MCF 10A (cell line): ENCODE results near the gene APBB2. TPM values are rescaled to one million over a fixed set of nuclear protein-coding genes. Genes with fewer than 3 reads are reported as not detected.

ENCODE experiments used
- BruUV-seq: library from RNA; stranded (reverse); fragments of 400-500 nt; replicated peaks from 2 replicates; lab custom pipeline; 2021; lab: Mats Ljungman, UMichigan
- CTCF ChIA-PET: fragments of 300-600 bp; sonication (Branson Sonifier 250); formaldehyde crosslinking; extraction: SDS; loops from one replicate; lab custom pipeline; 2021; ENCODE audit warnings: antibody characterized with exemption, inconsistent platforms; lab: Yijun Ruan, JAX
- POLR2A ChIA-PET: fragments of 300-600, 350-650 bp; sonication (Branson Sonifier 250); formaldehyde crosslinking; extraction: SDS; loops from one replicate; lab custom pipeline; 2020; ENCODE audit warnings: antibody characterized with exemption, inconsistent platforms; lab: Yijun Ruan, JAX
- DNase-seq: peaks from one replicate; pipeline ENCODE4 v3.0.0-alpha.2; 2018; ENCODE audit not compliant: unreplicated experiment
- H3K27ac Mint-ChIP-seq: one replicate; pipeline ENCODE4 v1.8.0; 2022; ENCODE audit warnings: mild to moderate bottlenecking, low read depth, mixed read lengths; ENCODE audit not compliant: unreplicated experiment
- H3K27me3 Mint-ChIP-seq: one replicate; pipeline ENCODE4 v1.8.0; 2022; ENCODE audit warnings: mixed read lengths; ENCODE audit not compliant: insufficient read depth, unreplicated experiment
- H3K36me3 Mint-ChIP-seq: one replicate; pipeline ENCODE4 v1.8.0; 2022; ENCODE audit warnings: mild to moderate bottlenecking, moderate library complexity, mixed read lengths; ENCODE audit not compliant: insufficient read depth, unreplicated experiment
- H3K4me1 Mint-ChIP-seq: one replicate; pipeline ENCODE4 v1.8.0; 2022; ENCODE audit warnings: mixed read lengths; ENCODE audit not compliant: insufficient read depth, unreplicated experiment
- H3K4me3 Mint-ChIP-seq: one replicate; pipeline ENCODE4 v1.8.0; 2022; ENCODE audit warnings: mild to moderate bottlenecking, moderate library complexity, mixed read lengths; ENCODE audit not compliant: unreplicated experiment
- H3K9me3 Mint-ChIP-seq: one replicate; pipeline ENCODE4 v1.8.0; 2022; ENCODE audit warnings: mixed read lengths; ENCODE audit not compliant: unreplicated experiment
- intact Hi-C: fragments of 100-400 bp; cut with micrococcal nuclease; formaldehyde crosslinking; loops from 2 replicates; pipeline ENCODE4 v1.14.1; 2022
- total RNA-seq: library from RNA; stranded (reverse); gene quantifications from 2 replicates; pipeline ENCODE4 v1.2.3, GENCODE V29; 2022
- TF ChIP-seq, protein P1 (sequence below): fragments of 200-600 bp; IDR thresholded peaks from one replicate; pipeline ENCODE4 v1.8.0; 2022; ENCODE audit warnings: antibody characterized with exemption, mild to moderate bottlenecking; ENCODE audit not compliant: unreplicated experiment

Gene APBB2
- total RNA-seq, 1 experiment from 2014 or later = 201 TPM

DNA sequence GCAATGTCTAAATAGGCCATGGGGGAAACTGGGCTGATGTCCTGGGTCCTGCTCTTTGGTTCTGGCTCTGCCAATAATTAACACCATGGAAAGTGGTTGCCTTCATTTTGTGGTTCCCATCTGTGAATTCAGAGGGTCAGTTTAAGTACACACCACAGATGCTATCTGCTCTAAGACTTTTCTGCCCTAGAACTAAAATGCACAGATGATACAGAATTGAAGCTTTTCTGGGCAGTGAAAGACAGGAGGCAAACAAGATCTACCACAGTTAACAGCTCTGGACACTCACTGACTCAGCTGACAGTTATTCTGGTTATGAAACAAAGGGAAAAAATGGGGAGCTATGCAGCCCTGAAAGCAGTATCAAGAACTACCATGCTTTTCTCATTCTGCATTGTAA, 37.3 kb downstream of the APBB2 start:
- Mint-ChIP-seq H3K4me3 (no peak overlapping the region), H3K4me1 (peaks cover 51% of the 10 kb centered on the region), H3K27me3 (no peaks in the 10 kb centered on the region), H3K27ac (peak overlapping the region; percentile 95), H3K36me3 (peaks cover 34% of the 10 kb centered on the region), H3K9me3 (no peaks in the 10 kb centered on the region)
- ChIA-PET CTCF (interaction anchor here (0.6 to 2.3 kb wide), 18 partner anchors 9 to 279 kb away, joined by 3 to 20 read pairs (median 4); no protein-coding TSS in a partner anchor), POLR2A (interaction anchor here (0.6 to 9.3 kb wide), 22 partner anchors 9 to 179 kb away, joined by 3 to 156 read pairs (median 4); partner anchors contain the start of gene APBB2)
- TF ChIP-seq, protein P1, sequence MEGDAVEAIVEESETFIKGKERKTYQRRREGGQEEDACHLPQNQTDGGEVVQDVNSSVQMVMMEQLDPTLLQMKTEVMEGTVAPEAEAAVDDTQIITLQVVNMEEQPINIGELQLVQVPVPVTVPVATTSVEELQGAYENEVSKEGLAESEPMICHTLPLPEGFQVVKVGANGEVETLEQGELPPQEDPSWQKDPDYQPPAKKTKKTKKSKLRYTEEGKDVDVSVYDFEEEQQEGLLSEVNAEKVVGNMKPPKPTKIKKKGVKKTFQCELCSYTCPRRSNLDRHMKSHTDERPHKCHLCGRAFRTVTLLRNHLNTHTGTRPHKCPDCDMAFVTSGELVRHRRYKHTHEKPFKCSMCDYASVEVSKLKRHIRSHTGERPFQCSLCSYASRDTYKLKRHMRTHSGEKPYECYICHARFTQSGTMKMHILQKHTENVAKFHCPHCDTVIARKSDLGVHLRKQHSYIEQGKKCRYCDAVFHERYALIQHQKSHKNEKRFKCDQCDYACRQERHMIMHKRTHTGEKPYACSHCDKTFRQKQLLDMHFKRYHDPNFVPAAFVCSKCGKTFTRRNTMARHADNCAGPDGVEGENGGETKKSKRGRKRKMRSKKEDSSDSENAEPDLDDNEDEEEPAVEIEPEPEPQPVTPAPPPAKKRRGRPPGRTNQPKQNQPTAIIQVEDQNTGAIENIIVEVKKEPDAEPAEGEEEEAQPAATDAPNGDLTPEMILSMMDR = peak; percentile 19
- no TSS peak for BruUV-seq
- peak; percentile 69 for DNase-seq
- intact Hi-C loops = loop anchor here (1.0 to 2.0 kb wide), 3 partner anchors 16 to 35 kb away; no protein-coding TSS in a partner anchor

DNA sequence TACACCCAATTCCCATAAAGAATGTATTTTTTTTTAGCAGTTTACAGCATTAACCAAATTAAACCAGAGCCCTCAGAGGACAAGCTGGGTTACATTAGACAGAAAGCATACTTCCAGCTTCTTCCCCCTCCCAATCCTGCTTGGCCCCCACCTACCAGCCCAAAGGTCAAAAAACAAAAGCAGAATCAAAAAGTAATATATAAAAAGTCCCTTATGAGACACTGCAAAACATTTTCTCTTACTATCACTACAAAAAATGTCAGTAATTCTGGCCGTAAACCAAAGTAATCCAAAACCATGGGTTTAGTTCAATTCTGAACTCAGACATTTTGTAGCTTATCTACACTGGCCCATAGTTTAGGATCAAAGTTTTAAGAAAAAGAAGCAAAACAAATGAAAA, 38.0 kb downstream of the APBB2 start:
- no TSS peak for BruUV-seq
- DNase-seq = no peak
- ChIA-PET POLR2A (interaction anchor here (0.7 to 9.3 kb wide), 22 partner anchors 9 to 1133 kb away, joined by 3 to 156 read pairs (median 5); partner anchors contain the start of gene APBB2), CTCF (interaction anchor here (0.6 to 4.0 kb wide), 17 partner anchors 8 to 278 kb away, joined by 3 to 20 read pairs (median 4); no protein-coding TSS in a partner anchor)
- no peaks in the 10 kb centered on the region for H3K9me3 Mint-ChIP-seq
- peaks cover 50% of the 10 kb centered on the region for H3K4me1 Mint-ChIP-seq
- TF ChIP-seq, protein P1 = no peak
- intact Hi-C loops = loop anchor here (2.0 kb wide), 1 partner anchor 16 kb away; no protein-coding TSS in a partner anchor
- peak overlapping the region; percentile 95 for H3K27ac Mint-ChIP-seq
- no peaks in the 10 kb centered on the region for H3K27me3 Mint-ChIP-seq
- peaks cover 36% of the 10 kb centered on the region for H3K36me3 Mint-ChIP-seq
- H3K4me3 Mint-ChIP-seq = peak overlapping the region; percentile 36

DNA sequence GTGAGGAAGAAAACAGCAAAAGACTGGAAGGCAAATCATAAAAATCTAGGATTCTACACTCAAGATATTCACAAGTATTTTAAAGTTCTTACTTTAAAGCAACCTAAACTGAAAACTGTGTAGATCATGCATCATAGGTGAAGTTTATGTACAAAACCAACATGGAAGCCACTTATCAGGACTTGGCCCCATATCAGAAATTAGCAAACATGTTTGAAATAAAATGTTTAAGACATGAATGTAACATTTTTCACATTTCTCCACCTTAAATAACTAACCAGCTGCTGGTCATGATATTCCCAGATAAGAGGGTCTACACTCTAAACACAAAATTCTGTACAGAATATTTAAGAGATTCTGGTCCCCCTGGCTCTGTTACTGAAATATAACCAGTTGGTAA, 38.5 kb downstream of the APBB2 start:
- intact Hi-C loops = loop anchor here (2.0 kb wide), 1 partner anchor 15 kb away; no protein-coding TSS in a partner anchor
- Mint-ChIP-seq H3K36me3 (peaks cover 36% of the 10 kb centered on the region), H3K4me1 (peaks cover 54% of the 10 kb centered on the region), H3K4me3 (peak overlapping the region; percentile 36), H3K9me3 (no peaks in the 10 kb centered on the region), H3K27ac (peak overlapping the region; percentile 95), H3K27me3 (no peaks in the 10 kb centered on the region)
- ChIA-PET CTCF (interaction anchor here (0.6 to 4.0 kb wide), 10 partner anchors 9 to 278 kb away, joined by 3 to 20 read pairs (median 8); no protein-coding TSS in a partner anchor), POLR2A (interaction anchor here (0.7 to 9.3 kb wide), 17 partner anchors 8 to 1133 kb away, joined by 3 to 156 read pairs (median 6); partner anchors contain the start of gene APBB2)
- no TSS peak for BruUV-seq
- TF ChIP-seq, protein P1 = no peak
- no peak for DNase-seq

DNA sequence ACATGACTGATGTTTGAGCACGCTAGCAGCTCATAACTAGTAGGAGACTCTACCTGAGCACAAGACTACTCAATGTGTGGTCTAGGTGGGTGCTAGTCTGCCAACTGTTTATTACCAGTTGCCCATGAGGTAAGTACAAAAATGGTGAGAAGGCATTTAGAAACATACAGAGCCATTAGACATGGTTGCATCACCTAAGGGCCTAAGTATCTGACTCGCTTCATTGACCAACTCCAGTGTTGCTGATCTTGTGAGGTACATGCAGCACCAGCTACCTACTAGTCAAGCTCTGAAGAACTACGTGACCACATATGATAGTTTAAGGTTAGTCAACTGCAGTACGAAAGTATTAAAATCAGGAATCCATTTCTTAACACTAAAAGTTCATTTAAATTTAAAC, 39.9 kb downstream of the APBB2 start:
- BruUV-seq = no TSS peak
- no peaks in the 10 kb centered on the region for H3K27me3 Mint-ChIP-seq
- H3K27ac Mint-ChIP-seq = no peak overlapping the region
- no peak overlapping the region for H3K4me3 Mint-ChIP-seq
- intact Hi-C loops = no loop called here
- peaks cover 55% of the 10 kb centered on the region for H3K4me1 Mint-ChIP-seq
- peaks cover 36% of the 10 kb centered on the region for H3K36me3 Mint-ChIP-seq
- CTCF ChIA-PET = interaction anchor here (0.7 to 4.0 kb wide), 3 partner anchors 9 to 38 kb away, joined by 3 to 18 read pairs (median 13); no protein-coding TSS in a partner anchor
- H3K9me3 Mint-ChIP-seq = no peaks in the 10 kb centered on the region
- POLR2A ChIA-PET = interaction anchor here (0.7 to 9.3 kb wide), 9 partner anchors 12 to 54 kb away, joined by 3 to 156 read pairs (median 9); partner anchors contain the start of gene APBB2
- peak; percentile 60 for DNase-seq
- TF ChIP-seq, protein P1 = no peak
